ENCODE measurements around the gene PCK1.
A peak's percentile ranks its signal among the peaks of the same experiment; 100 is the strongest.

The PCK1 gene

DNA sequence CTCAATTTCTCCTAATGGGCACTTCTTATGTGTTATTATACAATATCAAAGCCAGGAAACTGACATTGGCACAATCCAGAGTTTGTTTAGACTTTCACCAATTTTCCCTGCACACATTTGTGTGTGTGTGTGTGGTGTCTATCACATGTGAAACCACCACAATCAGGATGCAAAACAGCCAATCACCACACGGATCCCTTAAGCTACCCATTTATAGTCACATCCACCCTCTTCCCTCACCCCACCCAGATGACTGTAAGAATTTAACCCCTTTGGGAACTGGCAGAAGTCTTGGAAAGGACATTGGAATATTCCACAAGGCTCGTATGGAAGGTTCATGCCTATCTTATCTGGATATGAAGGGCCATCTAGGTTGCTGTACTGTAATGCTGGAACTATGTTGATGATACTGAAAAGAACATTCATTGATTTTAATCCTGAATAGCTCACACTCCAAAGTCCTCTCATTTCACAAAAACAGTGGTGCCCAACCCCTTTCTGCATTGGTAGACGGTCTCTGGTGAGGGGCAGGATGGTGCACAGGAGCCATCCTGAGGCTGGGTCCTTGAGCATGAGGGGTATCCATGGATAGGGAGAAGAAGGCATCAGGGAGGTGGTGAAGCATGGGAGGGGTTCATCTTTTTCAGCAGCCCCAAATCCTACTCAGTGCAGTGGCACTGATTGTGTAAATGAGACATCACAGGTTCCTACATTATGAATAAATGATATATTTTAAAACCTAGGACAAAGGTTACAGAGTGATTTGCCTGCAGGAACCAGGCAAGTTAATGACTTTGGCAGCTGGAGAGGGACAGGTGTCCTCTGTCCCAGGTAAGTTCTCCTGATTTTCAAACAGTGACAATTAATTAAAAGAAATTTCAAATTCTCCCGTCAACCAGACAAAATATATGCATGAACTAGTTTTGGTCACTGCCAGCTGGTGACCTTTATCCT is 23.9 kb upstream of the PCK1 start:
- no peak for DNase-seq

- DNase-seq, result no peak
Observed at GRCh38 chr20:57537822-57538221, 23.1 kb upstream of the PCK1 start.

DNA sequence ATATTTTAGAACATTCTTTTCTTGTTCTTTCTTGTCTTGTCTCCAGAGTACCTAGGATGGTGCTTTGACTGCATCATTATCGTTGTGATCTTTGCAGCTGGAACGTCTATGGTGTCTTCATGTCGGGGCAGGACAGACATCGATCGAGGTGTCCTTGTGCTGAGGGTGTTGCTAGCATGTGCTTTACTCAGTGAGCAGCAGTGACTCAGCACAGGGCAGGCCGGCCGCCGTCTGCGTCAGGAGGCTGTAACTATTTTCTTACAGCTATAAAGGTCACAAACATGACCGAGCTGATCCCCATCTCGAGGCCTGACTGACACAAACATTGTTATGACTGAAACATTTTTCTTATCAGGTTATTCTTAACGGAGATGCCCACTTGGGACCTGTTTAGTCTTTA is 21.0 kb upstream of the PCK1 start:
- no peak for DNase-seq

DNA sequence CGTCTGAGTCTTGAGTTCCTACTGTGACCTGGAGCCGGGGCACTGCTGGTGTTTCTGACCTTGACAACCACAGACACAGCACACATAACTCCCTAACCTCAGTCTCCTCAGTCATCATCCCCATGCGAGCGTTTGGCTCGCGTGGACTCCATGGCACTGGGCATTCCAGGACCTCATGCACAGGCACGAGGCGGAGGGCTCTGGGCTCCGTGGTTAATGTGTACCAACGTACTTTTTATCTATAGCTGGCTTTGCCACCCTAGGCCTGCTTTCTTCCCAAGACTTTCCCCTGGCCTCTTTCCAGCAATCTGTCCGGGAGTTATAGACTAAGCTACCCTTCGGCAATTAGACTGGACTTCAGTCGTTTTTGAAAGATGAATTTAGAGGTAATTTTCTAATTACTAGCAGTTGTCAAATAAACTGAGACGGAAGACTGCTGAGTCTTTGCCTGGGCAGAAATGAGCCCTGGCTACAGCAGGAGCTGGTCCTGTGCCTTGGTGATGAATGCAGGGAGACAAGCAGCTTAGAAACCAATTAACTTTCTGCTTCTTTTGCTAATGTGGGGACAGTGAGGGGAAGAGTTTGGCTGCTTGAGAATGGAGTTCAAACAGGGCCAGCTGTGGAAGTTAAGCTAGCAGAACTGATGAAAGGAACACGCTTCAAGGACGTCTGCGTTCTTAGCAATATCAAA is 19.9 kb upstream of the PCK1 start:
- DNase-seq, result no peak

DNA sequence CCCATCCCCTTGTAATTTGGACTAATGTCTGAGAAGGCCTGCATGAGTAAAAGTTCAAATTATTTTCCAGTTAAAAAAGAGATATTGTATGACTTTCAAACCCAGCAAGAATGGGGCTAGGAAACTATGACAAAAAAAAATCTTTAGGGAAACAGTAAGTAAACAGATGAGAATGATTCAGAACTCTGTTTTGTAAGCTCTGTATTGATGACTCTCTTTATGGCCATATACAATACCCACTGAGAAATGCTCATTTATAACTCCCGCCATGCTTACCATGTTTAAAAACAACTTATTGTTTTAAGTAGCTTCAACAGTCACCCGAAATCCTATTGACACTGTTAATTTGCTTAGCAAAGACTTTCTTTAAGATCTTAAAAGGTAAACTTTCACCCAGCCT is 17.2 kb upstream of the PCK1 start:
- DNase-seq, result no peak

DNA sequence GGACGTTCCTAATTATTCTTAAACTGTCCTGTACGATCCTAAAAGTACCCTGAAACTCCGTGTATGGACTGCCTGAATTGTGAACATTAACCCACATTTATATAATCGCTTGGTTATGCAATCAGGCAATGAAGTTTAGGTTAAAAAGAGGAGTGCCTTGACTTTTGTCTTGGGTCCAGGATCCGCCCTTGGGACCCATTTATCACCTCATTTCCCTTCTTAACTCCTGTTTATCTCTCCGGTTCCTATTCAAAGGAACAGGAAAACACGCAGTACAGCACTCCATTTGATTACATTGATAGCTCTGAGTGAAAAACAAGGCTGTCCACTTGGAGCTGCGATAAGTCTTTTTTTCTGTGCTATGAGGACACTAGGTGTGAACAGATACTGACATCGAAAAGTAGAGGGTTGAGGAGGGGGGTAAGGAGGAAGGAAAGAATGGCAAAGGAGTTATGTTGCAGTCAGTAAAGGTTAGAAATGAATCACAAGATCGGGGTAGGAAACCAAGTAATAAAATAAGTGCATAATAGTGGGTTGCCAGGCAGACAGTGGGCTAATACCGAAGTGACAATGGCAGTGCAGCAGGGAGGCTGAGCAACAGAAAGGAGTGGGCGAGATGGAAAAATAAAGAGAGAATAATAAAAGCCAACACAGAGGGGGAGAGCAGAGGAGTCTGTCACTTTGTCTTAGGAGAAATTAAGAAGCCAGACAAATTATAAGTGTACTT is 15.9 kb upstream of the PCK1 start:
- peak in 1 of 3 experiments; percentile 36 for DNase-seq

DNA sequence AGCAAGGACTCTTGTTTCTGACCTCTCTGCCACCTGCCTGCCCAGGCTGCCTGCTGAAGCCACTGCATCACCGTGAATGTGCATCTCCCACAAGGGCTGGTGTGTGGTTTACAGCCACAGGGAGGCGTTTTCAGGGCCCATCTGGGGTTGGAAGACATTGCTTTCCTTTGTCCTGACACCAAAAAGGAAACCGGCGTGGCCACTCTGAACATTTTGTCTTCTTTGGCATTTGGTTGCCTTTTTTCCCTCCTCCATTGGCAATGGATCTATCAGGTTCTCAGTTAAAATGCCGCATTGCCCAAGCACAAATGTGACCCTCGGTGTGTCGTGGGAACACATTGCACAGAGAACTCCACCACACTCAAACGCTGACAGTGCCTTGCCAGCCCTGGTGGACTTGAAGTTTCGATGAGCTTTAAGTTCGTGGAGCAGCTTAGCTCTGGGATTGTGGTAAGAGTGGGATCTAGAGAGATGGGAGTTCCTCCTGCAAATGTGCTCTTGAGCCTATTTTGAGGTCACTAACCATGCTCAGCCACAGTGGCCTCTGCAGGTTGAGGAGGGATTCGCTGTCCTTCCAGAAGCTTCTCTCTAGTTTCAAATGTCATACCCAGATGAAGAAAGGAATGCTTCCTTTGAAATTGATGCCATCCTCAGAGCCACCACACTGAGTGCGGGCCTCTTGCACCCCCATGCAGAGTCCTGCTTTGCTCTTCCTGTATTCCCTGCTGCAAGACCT is 14.8 kb upstream of the PCK1 start:
- no peak for DNase-seq

DNA sequence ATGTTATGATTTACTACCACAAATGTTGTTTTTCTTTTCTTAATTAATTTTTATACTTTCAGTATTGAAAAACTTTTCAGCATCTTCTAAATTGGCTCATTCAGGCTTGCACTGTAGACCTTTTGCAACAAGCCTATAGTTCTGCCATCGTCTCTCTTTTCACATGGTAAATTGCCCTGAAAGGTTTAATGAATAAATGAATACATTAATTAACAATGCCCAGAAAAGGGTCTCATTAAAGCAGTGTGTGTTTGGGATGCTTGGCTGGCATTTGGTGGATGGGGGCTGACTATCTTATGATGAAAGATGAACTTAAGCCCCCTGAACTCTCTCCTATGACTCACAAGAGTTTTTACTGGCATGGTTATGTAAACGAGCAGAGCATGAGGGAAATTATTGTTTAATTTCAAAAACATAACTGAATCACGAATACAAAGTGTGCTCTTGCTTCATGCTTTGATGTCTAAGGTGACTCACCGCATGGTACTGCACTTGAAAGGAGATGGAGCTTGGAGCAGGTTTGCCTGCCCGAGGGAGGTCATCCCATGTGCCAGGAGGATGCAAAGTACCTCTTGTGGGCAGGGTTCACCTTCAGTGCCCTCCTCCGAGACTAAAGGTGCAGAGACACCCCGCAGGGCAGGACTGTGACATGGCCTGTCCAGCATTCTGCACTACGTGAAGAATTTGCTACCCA is 13.8 kb upstream of the PCK1 start:
- DNase-seq, result no peak

GRCh38 chr20:57548177-57549058 is 12.5 kb upstream of the PCK1 start:
- no peak for DNase-seq

DNA sequence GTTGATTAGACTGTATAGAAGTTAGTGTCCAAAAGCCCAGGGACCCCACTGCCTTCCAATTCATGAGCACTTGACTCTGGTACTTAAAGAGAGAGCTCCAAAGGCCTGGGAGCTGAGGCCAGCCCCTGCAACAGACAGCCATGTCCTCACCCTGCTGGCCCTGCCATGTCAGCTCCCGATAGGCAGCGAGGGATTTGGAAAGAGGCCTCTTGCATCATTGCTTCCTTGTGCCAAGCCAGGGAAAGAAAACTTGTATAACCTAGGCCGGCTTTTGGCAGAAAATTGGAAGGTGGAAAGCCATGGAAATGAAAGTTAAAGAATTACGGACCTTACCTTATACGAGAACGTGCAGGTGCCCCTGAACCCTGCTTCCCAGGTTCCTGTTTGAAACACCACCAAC is 8.4 kb upstream of the PCK1 start:
- no peak for DNase-seq

- peak in 2 of 3 experiments; percentile 29 to 80 for DNase-seq
Observed at GRCh38 chr20:57553376-57554018, 7.4 kb upstream of the PCK1 start.

GRCh38 chr20:57555457-57556184 is 5.3 kb upstream of the PCK1 start:
- DNase-seq, result peak in 1 of 3 experiments; percentile 38

GRCh38 chr20:57556980-57557274 is 4.0 kb upstream of the PCK1 start:
- no peak for DNase-seq

GRCh38 chr20:57557926-57558613 is 2.8 kb upstream of the PCK1 start:
- no peak for DNase-seq

- no peak for DNase-seq
Observed at GRCh38 chr20:57558614-57559288, 2.2 kb upstream of the PCK1 start.

- DNase-seq, result no peak
Observed at GRCh38 chr20:57559289-57559634, 1.6 kb upstream of the PCK1 start.

DNA sequence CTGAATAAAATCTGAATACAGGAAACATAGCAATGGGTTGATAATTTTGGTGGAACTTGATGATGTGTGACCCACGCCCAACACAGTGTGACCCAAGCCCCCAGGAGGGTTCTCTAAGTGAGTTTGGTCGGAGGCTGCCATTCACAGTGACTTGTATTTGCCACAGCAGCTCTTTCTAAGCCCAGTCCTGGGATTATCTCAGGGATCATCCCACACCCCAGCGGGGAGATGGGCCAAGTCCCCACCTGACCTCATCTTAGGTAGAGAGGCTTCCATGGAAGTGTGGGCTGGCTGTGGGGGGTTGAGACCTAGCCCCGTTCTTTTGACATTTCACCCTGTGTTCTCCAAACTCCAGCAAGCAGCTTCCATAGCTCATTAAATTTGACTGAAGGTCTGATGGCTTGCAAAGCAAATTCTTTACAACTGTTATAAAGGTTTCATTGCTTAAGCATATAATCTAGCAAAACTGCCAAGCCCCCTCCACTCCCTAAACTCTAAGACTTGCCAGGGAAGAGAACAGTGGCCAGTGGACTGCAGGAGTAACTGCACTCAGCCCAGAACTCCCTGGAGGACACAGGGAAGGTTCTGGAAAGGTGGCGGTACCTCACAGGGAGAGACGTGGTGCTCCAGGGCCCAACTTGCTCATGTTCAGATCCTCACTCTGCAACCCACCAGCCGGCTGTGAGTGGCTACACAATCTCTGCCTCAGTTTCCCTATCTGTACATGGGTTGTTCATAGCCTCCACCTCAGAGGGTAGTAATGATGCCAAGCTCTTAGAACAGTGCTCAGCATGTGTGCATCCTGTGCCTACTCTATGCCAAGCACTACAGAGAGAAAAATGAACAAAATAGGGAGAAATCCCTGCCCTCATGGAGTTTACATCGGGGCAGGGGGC is 1.0 kb upstream of the PCK1 start:
- no peak for DNase-seq
